LoVo (cell line): Measurements from ENCODE around the gene TMEM150C.
A peak's percentile ranks its signal among the peaks of the same experiment; 100 is the strongest.
"Not testable (repeated sequence)": the region's sequence is repeated elsewhere in the genome, so short reads cannot be mapped to it uniquely, and the experiment has no call there.

Experiments used
- DNase-seq: peaks from one replicate; pipeline ENCODE4 v3.0.0-alpha.2; 2016; ENCODE audit warnings: low spot score

The TMEM150C gene

GRCh38 chr4:82473621-82474164, 88.1 kb downstream of the TMEM150C start:
- no peak for DNase-seq

- not testable (repeated sequence) for DNase-seq
These were observed 88.7 kb downstream of the TMEM150C start for GRCh38 chr4:82473080-82473479.

DNA sequence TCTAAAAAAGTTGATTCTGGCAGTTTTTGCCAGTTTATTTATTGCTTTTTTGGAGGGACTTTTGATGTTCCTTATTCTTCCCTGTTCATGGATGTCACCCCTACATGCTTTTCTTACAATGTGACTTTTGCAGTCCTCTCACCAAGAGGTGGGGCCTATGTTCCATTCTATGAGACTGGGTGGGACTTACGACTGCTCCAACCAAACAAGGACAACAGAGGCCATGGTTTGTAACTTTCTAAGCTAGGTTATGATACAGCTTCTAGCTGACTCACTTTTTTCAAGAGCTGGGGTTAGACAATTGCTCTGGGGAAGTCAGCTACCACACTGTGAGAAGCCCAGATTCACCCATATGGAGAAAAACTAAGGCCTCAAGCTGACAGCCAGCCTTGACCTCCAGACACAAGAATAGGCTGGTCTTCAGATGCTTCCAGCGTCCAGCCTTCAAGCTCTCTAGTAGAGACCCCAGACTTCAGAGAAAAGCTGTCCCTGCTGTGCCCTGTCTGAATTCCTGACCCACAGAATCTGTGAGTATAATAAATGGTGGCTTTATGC, 91.9 kb downstream of the TMEM150C start:
- DNase-seq = no peak

DNA sequence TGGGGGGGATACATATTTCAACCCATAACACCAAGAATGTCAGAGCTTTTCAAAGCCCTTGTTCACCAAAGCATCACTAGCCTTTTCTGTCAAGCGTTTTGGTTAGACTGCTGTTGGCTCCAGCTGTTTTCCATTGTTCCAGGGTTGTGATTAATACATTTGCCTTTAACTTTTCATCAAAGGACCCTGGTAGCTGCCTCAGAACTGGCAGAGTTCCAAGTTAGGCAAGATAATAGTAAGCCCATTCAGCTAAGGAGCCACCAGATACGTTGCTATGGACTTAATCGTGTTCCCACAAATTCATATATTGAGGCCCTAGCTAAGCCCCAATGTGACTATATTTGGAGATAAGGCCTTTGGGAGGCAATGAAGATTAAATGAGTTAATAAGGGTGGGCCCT, 94.3 kb downstream of the TMEM150C start:
- no peak for DNase-seq

DNA sequence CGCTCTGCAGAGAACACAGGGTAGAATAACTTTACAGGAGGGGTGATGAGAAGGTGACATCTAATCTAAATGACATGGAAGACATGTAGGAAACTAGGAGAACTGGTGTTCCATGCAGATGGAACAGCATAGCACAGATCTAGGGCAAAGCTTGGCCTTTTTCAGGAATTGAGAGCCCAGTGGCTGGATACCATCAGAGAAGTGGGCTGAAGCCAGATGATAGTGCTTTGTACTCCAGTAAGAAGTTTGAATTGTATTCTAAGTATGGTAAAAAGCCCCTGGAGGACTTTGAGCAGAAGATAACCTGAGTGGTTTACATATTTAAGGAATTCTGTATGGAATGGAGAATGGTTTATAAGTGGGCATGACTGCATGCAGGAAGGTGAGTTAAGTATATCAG, 98.6 kb downstream of the TMEM150C start:
- no peak for DNase-seq

GRCh38 chr4:82462415-82462831, 99.4 kb downstream of the TMEM150C start:
- DNase-seq = peak; percentile 71

DNA sequence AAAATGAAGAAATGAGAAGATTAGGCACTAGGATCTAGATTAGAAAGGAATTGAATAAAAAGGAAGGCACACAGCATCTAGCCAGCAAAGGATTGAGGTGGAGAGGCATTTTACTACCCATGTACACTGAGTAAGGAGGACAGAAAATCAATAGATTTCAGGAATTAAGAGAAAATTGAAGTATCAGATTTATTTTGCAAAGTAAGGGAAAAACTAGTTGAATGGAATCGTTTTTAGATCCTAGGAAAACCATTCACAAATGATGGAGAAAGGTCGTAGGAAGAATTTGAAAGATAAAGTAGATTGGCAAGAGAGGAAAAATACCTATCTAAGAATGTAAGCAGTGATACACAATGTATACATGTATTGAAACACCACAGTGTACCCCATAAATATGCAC, 100.1 kb downstream of the TMEM150C start:
- no peak for DNase-seq

GRCh38 chr4:82458729-82459128, 103.1 kb downstream of the TMEM150C start:
- no peak for DNase-seq

- DNase-seq = no peak
These were observed 104.5 kb downstream of the TMEM150C start for GRCh38 chr4:82457266-82457665.

DNA sequence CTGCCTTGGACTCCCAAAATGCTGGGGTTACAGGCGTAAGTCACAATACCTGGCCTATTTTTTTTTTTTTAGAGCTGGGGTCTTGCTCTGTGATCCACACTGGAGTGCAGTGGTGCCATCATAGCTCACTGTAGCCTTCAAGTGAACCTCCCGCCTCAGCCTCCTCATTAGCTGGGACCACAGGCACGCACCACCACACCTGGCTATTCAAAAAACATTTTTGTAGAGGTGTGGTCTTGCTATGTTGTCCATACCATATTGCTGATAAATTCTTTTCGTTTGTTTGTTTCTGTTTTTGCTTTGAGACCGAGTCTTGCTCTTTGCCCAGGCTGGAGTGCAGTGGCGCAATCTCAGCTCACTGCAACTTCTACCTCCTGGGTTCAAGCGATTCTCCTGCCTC, 109.8 kb downstream of the TMEM150C start:
- no peak for DNase-seq

GRCh38 chr4:82450966-82451755, 110.6 kb downstream of the TMEM150C start:
- DNase-seq = no peak

DNA sequence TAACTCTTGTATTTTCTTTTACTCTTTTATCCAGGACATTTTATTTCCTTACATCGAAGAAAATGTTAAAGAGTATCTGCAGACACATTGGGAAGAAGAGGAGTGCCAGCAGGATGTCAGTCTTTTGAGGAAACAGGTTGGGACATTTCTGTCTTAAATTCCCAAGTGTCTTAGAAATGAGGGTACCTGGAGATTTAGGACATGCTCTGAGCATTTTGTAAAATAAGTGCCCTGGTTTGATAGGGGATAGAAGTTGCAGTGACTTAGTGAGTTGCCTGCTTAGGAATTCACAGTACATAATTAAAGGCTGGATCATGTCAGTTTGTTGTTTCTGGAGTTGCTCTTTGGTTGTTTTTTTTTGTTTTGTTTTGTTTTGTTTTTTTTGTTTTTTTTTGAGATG, 113.9 kb downstream of the TMEM150C start:
- no peak for DNase-seq

DNA sequence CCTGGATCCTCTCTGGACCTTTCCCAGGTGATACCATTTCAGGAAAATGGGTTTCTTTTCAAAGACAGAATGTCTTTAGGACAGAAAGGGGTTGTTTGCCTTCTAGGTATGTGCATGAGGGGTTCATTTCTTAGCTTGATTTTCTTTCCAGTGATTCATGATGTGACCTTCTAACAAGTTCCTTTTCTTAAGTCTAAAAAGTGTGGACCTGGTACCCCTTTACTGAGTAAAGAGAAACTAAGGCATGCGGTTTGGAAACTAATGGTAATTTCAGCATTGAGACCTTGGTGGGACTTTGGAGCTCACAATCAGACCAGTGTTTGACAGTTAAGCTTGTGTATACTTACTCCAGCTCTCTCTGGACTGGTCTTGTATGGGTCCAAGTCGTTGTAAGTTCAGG, 122.7 kb downstream of the TMEM150C start:
- no peak for DNase-seq

DNA sequence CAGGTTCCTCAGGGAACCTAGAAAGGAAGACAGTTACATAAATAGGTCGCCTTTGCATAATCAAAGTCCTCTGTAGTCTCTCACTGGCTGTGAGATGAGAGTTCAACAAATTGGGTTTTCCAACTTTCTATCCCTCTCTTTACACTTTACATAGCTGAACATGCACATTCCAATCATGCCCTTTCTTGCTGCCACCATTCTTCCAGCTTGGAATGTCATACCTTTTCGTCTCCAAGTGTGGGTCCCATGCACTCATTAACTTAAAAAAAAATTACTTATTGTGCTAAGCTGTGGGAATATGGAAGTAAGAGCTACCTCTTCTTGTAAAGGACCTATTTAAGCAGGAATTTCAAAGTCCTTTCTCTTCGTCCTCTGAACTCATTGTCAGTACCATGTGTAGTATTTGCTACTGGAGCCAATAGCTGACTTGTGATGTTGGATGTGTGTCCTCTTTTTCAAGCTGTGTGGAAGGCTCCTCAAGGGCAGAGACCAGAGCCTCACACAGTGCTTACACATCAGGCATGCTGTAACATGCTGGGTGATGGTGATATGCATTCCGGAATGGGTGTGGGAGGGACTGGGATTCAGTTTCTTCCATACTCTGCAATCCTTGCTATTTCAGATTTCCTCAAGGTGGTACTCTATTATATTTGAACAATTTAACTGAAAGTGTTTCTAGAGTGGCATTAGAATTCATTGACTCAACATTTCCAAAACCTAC, 124.3 kb downstream of the TMEM150C start:
- no peak for DNase-seq

- no peak for DNase-seq
These were observed 125.0 kb downstream of the TMEM150C start for GRCh38 chr4:82436780-82437179.

DNA sequence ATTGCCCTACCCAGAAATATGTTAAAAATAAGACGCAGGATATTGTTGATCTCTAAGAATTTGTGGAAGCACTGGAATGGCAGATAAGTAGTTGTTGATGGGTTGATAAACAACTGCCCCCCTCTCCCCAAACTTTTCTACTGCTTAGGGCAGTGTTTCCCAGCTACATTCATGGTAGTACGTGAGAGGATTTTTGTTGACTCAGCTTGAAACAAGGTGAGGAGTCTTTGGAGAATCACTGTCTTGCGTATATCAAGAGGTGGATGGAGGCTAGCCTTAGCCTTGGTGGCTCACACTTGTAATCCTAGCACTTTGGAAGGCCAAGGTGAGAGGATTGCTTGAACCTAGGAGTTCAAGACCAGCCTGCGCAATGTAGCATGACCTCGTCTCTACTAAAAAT, 125.7 kb downstream of the TMEM150C start:
- no peak for DNase-seq

DNA sequence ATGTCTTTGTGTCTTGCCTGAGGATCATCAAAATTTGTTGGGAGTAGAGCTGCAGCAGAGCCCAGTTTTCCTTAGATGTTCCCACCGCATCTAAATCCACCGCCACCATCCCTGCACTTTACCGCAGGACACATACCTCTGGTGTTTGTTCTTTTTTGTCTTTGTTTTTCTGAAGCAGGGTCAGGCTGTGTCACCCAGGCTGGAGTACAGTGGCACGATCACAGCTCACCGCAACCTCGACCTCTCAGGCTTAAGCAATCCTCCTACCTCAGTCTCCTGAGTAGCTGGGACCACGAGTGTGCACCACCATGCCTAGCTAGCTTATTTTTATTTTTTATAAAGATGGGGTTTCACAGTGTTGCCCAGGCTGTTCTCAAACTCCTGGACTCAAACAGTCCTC, 126.8 kb downstream of the TMEM150C start:
- DNase-seq = no peak

DNA sequence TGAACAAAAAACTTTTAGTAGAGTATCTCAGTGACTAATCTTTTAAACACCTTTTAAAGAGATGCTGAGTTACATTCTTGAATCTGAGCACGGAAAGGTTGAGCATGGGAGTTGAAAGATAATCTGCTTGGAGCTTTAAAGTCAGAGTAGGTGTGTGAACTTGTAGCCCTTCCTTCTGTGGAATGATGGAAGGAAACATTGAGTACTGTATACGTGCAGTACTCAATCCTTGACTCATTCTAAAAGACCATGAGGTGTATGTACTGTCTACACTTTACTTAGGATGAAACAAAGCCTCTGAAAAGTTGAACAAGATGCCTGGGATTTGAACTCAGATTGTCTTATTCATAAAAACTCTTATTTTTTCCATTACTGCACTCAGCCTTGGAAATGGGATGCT, 128.0 kb downstream of the TMEM150C start:
- DNase-seq = no peak
